Activated naive CD8-positive, alpha-beta T cell treated with anti-CD3 and anti-CD28 coated beads, Interleukin-2, amount 50 U/mL, for 24 hours (primary cell): Measurements from ENCODE around the gene SYNPR.
A peak's percentile ranks its signal among the peaks of the same experiment; 100 is the strongest.

Experiments
- ATAC-seq: fragments of 150-1000 bp; cut with Tn5 transposase; one replicate; pipeline ENCODE4 v1.10.0; 2021
- DNase-seq: peaks from one replicate; pipeline ENCODE4 v3.0.0; 2021
- H3K27ac Mint-ChIP-seq: one replicate; pipeline ENCODE4 v1.8.0; 2021; ENCODE audit warnings: mild to moderate bottlenecking, mixed read lengths
- H3K27me3 Mint-ChIP-seq: one replicate; pipeline ENCODE4 v1.8.0; 2021; ENCODE audit warnings: mixed read lengths
- H3K36me3 Mint-ChIP-seq: one replicate; pipeline ENCODE4 v1.8.0; 2021; ENCODE audit warnings: low read depth, mixed read lengths
- H3K4me1 Mint-ChIP-seq: one replicate; pipeline ENCODE4 v1.8.0; 2021; ENCODE audit warnings: mixed read lengths
- H3K4me3 Mint-ChIP-seq: one replicate; pipeline ENCODE4 v1.8.0; 2021; ENCODE audit warnings: mild to moderate bottlenecking, moderate library complexity, mixed read lengths
- H3K9me3 Mint-ChIP-seq: one replicate; pipeline ENCODE4 v1.8.0; 2021; ENCODE audit warnings: mixed read lengths

SYNPR gene

DNA sequence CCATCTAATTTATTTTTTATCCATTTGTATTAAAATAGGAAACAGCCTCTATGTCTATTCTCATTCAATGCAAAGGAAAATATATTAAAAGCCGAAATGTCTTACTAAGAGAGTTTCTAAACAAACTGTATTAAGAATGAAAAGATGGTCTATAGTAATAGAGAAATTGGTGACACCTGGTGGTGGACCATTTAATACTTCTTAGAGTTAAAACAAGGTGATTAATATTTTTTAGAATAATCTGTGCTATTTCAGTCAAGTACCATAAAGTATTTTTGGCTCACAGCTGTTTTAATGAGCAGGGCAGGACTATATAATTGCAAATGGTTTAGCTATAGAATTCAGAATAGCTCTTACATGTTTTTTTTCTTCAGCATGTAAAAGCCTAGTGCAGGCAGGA, 55.7 kb downstream of the SYNPR start:
- no peaks in the 10 kb centered on the region for H3K4me1 Mint-ChIP-seq
- no peaks in the 10 kb centered on the region for H3K36me3 Mint-ChIP-seq
- H3K27ac Mint-ChIP-seq: no peak overlapping the region
- H3K4me3 Mint-ChIP-seq: no peak overlapping the region
- no peaks in the 10 kb centered on the region for H3K27me3 Mint-ChIP-seq
- DNase-seq (no peak), ATAC-seq (no peak)
- no peaks in the 10 kb centered on the region for H3K9me3 Mint-ChIP-seq

DNA sequence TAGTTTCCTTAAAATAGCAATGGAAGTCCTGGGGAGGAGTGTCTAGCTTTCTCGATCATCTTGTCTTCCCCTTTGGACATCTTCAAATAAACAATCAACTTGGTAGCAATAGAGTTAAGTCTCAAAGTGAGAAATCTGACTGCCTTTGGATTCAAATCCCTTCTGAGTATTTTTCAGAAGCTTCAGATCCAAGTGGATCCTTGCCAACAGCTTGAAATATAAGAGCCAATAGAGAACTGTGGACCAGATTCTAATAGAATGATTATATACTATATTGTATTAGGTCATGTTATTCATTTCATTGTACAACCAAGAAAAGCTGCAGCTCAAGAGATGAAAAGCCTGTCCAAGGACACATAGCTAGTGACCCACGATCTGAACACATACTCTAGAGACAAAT, 60.2 kb downstream of the SYNPR start:
- Mint-ChIP-seq H3K4me3 (no peak overlapping the region), H3K27me3 (peaks cover 3% of the 10 kb centered on the region), H3K36me3 (no peaks in the 10 kb centered on the region), H3K9me3 (peaks cover 6% of the 10 kb centered on the region), H3K4me1 (no peaks in the 10 kb centered on the region), H3K27ac (no peak overlapping the region)
- ATAC-seq (no peak), DNase-seq (no peak)

DNA sequence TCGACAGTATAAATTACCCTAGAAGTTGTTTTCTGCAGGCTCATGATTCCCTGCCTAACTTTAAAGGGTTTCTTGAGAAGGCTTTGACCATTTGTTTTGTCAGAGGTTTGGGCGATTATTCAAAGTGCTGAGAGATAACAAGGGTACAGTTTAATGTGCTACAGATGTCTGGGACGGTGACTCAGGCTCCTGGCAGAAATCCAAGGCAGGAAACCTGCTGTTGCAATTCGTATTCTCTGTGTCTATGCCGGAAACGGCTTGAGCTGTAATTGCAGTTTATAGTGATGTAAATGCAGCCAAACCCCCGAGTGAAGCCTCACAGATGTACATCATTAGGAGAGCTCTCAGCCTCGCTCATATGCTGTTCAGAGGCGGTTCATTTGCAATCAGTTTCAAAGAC, 65.6 kb downstream of the SYNPR start:
- H3K27ac Mint-ChIP-seq: no peak overlapping the region
- H3K36me3 Mint-ChIP-seq: no peaks in the 10 kb centered on the region
- H3K9me3 Mint-ChIP-seq: peaks cover 6% of the 10 kb centered on the region
- ATAC-seq (peak; percentile 46), DNase-seq (peak; percentile 32)
- peaks cover 4% of the 10 kb centered on the region for H3K27me3 Mint-ChIP-seq
- no peak overlapping the region for H3K4me3 Mint-ChIP-seq
- peaks cover 2% of the 10 kb centered on the region for H3K4me1 Mint-ChIP-seq

DNA sequence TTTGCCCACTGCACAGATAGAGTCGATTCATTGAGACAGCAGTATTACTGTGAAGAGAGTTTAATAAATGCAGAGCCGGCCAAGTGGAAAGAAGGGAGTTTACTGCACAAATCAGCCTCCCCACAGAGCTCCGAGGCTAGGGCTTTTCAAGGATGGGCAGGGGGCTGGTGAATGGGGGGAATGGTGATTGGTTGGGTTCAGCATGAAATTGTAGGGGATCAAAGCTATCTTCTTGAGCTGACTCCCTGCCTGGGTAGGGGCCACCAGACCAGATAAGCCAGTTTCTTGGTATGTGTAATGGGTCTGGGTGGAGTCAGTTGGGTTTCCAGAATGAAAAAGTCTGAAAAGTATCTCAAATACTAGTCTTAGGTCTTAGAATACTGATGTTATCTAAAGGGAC, 66.6 kb downstream of the SYNPR start:
- H3K9me3 Mint-ChIP-seq: peaks cover 6% of the 10 kb centered on the region

DNA sequence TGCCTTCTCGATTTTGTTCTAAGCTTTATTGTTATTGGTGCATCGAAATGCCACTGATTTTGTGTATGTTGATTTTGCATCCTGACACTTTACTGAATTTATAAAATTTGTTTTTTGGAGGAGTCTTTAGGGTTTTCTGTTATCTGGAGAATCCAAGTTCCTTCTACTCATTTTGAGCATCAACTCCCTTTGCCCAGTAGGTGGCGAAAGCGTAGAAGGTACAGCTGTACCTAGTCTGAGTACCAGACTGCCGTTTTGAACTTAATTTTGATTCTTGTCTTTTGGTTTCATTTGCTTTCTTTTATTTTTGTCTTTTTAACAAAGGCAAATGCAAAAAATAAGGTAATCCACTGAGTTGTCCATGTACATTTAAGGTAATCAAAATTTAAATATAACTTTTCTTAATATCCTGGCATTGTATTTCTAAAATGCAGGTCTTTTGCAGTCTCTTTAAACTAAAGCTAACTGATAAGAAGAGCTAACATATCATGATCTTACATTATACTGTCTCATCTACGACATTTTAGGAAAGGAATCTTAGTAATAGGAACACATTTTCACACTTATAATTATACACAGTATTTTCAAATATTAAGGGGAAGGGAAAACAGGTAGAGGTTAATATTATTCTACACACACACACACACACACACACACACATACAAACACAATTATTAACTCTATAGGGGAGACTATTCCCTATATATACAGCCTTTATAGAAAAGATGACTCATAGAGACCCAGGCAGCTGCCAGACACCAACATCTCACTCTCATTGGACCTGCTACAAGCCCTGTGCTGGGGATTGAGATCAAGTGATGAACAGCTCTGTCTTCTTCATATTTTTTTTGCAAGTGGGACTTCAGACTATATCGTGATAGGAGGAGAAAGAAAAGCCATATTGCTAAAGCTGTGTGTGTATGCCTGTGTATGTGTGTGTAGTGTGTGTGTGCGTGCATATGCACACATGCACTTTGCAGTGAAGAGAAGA, 71.8 kb downstream of the SYNPR start:
- Mint-ChIP-seq H3K4me3 (no peak overlapping the region), H3K36me3 (no peaks in the 10 kb centered on the region), H3K4me1 (no peaks in the 10 kb centered on the region), H3K27me3 (peaks cover 16% of the 10 kb centered on the region), H3K27ac (no peak overlapping the region), H3K9me3 (no peaks in the 10 kb centered on the region)
- ATAC-seq (peak; percentile 46), DNase-seq (peak; percentile 14)

More for the DNA sequence above, 66.6 kb downstream of the SYNPR start:
- H3K27me3 Mint-ChIP-seq: peaks cover 9% of the 10 kb centered on the region
- no peaks in the 10 kb centered on the region for H3K36me3 Mint-ChIP-seq
- ATAC-seq (no peak), DNase-seq (no peak)
- peaks cover 2% of the 10 kb centered on the region for H3K4me1 Mint-ChIP-seq
- H3K27ac Mint-ChIP-seq: no peak overlapping the region
- no peak overlapping the region for H3K4me3 Mint-ChIP-seq

DNA sequence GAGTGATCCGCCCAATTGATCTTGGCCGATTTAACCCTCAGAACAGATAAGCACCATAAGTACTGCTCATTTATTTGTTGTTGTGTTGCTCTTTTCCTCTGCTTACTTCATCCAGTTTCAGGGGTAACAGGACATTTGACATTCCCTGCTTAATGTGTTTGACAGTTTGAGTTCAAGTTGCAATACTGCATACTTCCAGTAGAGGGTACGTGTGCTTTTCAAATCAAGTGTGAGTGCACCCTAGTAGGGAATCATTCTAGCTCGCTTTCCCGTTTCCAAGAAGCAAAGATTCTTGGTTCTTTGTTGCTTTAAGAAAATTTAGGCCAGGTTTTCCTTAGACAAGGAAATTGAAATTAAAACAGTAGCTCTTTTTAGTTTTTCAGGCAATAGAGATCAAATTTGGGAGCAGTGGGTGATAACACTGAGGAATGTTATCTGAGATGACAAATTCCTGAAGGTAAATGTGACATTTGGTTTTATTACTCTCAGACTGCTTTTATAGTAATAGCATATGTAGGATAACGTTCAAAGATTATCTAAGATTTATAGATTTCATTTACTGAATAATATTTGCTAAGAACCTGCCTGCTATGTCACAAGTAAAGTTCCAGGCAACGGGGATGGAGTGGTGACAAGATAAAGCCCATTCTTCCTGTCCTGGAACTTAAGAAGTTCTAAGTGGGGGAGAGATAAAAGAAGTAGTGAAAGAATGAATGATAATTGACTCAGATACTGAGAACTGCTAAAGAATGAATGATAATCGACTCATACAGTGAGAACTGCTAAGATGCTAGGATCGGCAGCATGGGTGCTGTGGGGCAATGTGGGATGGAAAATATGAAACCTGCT, 73.3 kb downstream of the SYNPR start:
- Mint-ChIP-seq H3K36me3 (no peaks in the 10 kb centered on the region), H3K4me3 (no peak overlapping the region), H3K27ac (no peak overlapping the region), H3K27me3 (peaks cover 22% of the 10 kb centered on the region), H3K9me3 (no peaks in the 10 kb centered on the region), H3K4me1 (no peaks in the 10 kb centered on the region)
- DNase-seq (no peak), ATAC-seq (no peak)

DNA sequence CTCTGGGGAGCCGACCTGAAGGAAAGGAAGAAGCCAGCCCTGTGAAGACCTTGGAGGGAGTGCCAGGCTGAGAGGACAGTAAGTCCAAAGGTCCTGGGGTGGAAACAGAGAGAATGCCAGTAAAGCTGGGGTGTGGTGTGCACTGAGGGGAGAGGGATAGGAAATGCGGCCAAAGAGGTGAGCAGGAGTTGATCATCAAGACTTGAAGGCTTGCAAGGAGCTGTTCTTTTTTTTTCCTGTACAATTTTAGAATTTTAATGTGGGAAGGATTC, 73.8 kb downstream of the SYNPR start:
- Mint-ChIP-seq H3K9me3 (no peaks in the 10 kb centered on the region), H3K27ac (no peak overlapping the region), H3K4me1 (no peaks in the 10 kb centered on the region), H3K36me3 (no peaks in the 10 kb centered on the region), H3K4me3 (no peak overlapping the region), H3K27me3 (peaks cover 22% of the 10 kb centered on the region)
- ATAC-seq (no peak), DNase-seq (no peak)

DNA sequence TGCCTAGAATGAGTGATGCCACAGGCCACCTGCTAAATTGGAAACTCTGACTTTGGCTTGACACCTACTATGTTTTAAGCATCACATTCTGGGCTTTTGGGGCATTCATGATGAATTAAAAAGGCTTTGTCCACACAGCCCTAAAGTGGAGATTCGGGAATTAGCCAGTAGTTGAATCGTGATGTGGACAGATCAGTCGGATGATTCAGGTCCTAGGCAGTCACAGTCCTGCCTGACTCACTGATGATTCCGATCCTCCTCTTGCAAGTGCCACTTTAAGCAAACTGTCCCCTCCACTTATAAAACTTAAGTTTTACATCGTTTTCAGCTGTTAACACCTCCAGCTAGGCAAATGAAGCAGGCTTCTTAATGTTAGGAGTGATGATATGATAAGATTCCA, 75.3 kb downstream of the SYNPR start:
- Mint-ChIP-seq H3K4me3 (no peak overlapping the region), H3K27ac (no peak overlapping the region), H3K27me3 (peaks cover 22% of the 10 kb centered on the region), H3K9me3 (no peaks in the 10 kb centered on the region), H3K36me3 (no peaks in the 10 kb centered on the region), H3K4me1 (no peaks in the 10 kb centered on the region)
- DNase-seq (no peak), ATAC-seq (no peak)

DNA sequence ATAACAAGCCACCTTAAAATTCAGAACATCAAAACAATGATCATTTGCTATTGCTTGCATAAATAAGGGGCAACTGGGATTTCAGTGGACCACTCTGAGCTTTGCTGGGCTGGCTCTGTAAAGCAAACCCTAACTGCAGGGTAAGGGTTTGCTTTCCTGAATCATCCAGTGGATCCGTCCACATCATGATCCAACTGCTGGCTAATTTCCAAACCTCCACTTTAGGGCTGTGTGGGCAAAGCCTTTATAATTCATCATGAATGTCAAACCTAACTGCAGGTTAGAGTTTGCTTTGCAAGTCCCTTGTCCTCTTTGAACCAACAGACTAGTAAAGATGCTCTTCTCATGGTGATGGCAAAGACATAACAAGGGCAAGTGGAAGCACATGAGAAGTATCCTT, 76.1 kb downstream of the SYNPR start:
- Mint-ChIP-seq H3K36me3 (no peaks in the 10 kb centered on the region), H3K27me3 (peaks cover 19% of the 10 kb centered on the region), H3K9me3 (no peaks in the 10 kb centered on the region), H3K4me3 (no peak overlapping the region), H3K4me1 (no peaks in the 10 kb centered on the region), H3K27ac (no peak overlapping the region)
- ATAC-seq (no peak), DNase-seq (no peak)

DNA sequence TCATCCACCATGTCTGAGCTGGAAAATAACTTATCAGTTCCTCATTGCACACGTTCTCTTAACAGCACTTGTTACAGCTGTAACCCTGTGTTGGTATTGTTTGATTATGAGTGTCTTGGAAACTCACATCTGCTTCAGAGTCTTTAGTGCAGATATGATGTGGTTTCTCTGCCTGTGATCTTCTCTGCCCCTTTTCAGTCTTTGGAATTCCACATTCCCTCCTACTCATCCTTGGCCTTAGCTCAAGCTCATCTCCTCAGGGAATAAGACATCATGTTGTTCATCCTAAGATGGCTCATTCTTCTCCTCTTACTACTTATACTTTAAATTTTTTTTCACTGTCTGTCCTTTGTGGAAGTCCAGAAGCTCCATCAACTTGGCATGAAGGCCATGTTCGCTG, 77.7 kb downstream of the SYNPR start:
- Mint-ChIP-seq H3K9me3 (no peaks in the 10 kb centered on the region), H3K27ac (no peak overlapping the region), H3K4me1 (no peaks in the 10 kb centered on the region), H3K36me3 (no peaks in the 10 kb centered on the region), H3K27me3 (peaks cover 12% of the 10 kb centered on the region), H3K4me3 (no peak overlapping the region)
- ATAC-seq (no peak), DNase-seq (no peak)

DNA sequence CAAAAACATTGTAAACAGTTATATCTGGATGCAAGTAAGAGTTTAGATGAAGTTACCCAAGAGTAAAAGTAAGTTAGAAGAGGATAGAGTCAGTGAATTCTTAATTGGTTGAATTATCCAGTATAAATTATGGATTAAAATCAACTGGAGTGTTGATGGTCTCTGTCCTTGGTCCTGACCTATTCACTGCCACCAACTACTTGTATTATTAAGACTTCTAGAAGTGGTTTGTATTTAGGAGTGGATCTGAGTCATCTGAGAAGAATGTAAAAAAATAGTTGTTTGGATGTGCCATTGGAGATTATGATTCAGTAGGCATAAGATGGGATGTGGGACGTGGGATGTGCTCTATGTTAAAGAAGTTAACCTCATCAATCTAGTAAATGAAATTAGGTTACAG, 86.4 kb downstream of the SYNPR start:
- Mint-ChIP-seq H3K36me3 (no peaks in the 10 kb centered on the region), H3K27ac (no peak overlapping the region), H3K4me3 (no peak overlapping the region), H3K9me3 (no peaks in the 10 kb centered on the region), H3K27me3 (peaks cover 4% of the 10 kb centered on the region), H3K4me1 (no peaks in the 10 kb centered on the region)
- DNase-seq (no peak), ATAC-seq (no peak)

DNA sequence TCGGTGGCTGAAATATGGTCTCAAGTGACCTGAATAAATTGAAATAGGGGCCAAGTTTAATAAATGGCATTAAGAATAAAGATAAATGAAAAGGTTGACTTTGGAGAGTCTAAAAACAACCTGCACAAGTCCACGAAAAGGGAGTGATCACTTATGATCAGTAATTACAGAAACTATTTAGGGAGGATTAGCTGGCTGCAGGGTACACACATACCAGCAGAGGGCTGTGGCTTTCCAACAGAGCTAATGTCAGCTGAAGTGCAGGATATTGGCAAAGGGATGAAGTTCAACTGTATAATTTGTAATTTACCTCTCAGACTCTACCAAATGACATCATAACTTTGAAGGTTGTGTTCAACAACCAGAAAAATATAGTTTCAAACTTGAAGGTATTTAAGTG, 86.8 kb downstream of the SYNPR start:
- Mint-ChIP-seq H3K4me1 (no peaks in the 10 kb centered on the region), H3K27ac (no peak overlapping the region), H3K27me3 (peaks cover 4% of the 10 kb centered on the region), H3K36me3 (no peaks in the 10 kb centered on the region), H3K9me3 (no peaks in the 10 kb centered on the region), H3K4me3 (no peak overlapping the region)
- DNase-seq (no peak), ATAC-seq (no peak)

DNA sequence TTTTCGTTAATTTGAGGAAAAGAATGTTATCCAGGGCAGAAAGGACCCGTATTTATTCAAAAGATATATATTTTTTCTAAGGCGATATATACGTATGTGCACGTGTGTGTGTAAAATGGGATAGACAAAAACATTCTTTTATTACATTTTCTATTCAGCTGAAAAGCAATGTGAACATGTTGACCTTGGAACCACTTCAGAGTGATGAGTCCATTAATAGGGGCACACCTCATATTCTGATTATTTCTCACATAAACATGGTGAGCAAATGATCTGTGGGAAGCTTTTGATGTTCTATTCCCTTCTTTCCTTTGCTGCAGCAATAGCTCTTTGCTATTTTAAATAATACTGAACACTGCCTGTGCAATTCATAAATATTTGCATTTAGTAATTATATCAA, 87.6 kb downstream of the SYNPR start:
- Mint-ChIP-seq H3K4me3 (no peak overlapping the region), H3K9me3 (no peaks in the 10 kb centered on the region), H3K27me3 (peaks cover 2% of the 10 kb centered on the region), H3K36me3 (no peaks in the 10 kb centered on the region), H3K27ac (no peak overlapping the region), H3K4me1 (no peaks in the 10 kb centered on the region)
- ATAC-seq: no peak
- no peak for DNase-seq

DNA sequence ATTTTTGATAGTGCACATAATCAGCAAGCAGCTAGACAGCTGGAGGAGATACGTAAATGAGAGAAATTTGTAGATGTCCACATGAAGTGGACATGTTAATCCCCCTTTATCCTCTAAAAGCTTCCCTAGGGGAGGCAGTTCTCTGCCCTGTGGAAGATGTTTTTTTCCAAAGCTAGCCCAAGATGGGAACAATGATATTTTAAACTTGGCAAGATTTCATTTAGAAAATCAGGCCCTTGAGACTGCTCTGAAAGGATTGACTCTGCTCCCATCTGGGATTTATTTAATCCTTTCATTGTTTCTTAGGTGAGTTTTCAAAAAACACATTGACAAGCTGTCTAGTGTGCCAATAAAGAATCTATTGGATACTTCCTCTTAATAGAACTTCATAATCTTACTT, 92.0 kb downstream of the SYNPR start:
- ATAC-seq: no peak
- DNase-seq: no peak
- Mint-ChIP-seq H3K9me3 (no peaks in the 10 kb centered on the region), H3K27ac (no peak overlapping the region), H3K4me3 (no peak overlapping the region), H3K36me3 (no peaks in the 10 kb centered on the region), H3K4me1 (no peaks in the 10 kb centered on the region), H3K27me3 (peaks cover 2% of the 10 kb centered on the region)

DNA sequence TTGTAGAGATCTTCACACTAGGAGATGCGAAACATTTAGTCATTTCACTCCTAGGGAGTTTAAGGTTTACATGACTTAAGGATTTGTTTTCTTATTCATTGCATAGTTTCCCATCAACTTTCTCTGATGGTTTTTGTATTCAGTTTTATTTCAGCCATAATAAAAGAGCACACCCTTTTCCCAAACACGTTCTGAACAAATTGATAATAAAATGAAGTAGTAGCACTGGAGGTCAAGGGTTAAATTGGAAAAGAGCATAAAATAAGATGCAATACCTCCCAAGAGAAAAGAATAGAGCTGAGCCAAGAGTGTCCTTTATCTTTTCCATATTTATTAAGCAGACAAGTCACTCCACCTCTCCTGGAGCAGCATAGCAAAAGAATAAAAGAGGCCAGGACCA, 104.9 kb downstream of the SYNPR start:
- H3K4me1 Mint-ChIP-seq: no peaks in the 10 kb centered on the region
- H3K36me3 Mint-ChIP-seq: no peaks in the 10 kb centered on the region
- no peak for DNase-seq

More for the DNA sequence above, 104.9 kb downstream of the SYNPR start:
- peaks cover 7% of the 10 kb centered on the region for H3K9me3 Mint-ChIP-seq
- ATAC-seq: no peak
- H3K27ac Mint-ChIP-seq: no peak overlapping the region
- no peak overlapping the region for H3K4me3 Mint-ChIP-seq
- H3K27me3 Mint-ChIP-seq: peaks cover 4% of the 10 kb centered on the region
